Endothelial cell of umbilical vein (primary cell): ENCODE measurements around the gene HDLBP. TPM values are rescaled to one million over a fixed set of nuclear protein-coding genes. Genes with fewer than 3 reads are reported as not detected.

ENCODE experiments used
- BruUV-seq: library from RNA; stranded (reverse); fragments of 400-500 nt; replicated peaks from 2 replicates; lab custom pipeline; 2021; lab: Mats Ljungman, UMichigan
- CTCF ChIA-PET: fragments of 300-600, 350-600 bp; sonication (Branson Sonifier 250); formaldehyde crosslinking; loops from one replicate; lab custom pipeline; 2021; ENCODE audit warnings: antibody characterized with exemption, inconsistent platforms; lab: Charles Lee
- POLR2A ChIA-PET: fragments of 300-600, 350-600 bp; sonication (Branson Sonifier 250); formaldehyde crosslinking; loops from one replicate; lab custom pipeline; 2021; ENCODE audit warnings: antibody characterized with exemption, inconsistent platforms; lab: Charles Lee
- DNase-seq: peaks from one replicate; pipeline ENCODE4 v3.0.0-alpha.2; 2011; ENCODE audit warnings: low read depth, low spot score
- FAIRE-seq: peaks from 2 replicates; lab custom pipeline; 2011; peaks lifted over from hg19 to GRCh38; lab: Jason Lieb, UNC
- H2AFZ ChIP-seq: 2 replicates; pipeline ENCODE4 v1.6.0; 2012; ENCODE audit warnings: low read depth, low read length, control low read depth, inconsistent platforms
- H3K27ac ChIP-seq: 2 replicates; pipeline ENCODE4 v1.5.1; 2011; ENCODE audit warnings: low read depth, mild to moderate bottlenecking, control low read depth, low read length, moderate library complexity; ENCODE audit not compliant: insufficient read depth
- H3K27me3 ChIP-seq, 2 experiments: 2 replicates each; pipeline versions ENCODE4 v1.6.0 to v1.6.1; 2011; ENCODE audit warnings: low read length in 2 of 2, mixed read lengths in 1 of 2; ENCODE audit not compliant: control insufficient read depth in 2 of 2, insufficient read depth in 2 of 2
- H3K36me3 ChIP-seq, 2 experiments: 2 replicates in 1 of 2; 3 replicates in 1 of 2; pipeline ENCODE4 v1.5.1; 2011; ENCODE audit warnings: low read length in 2 of 2, mild to moderate bottlenecking in 1 of 2, moderate library complexity in 1 of 2; ENCODE audit not compliant: control insufficient read depth in 2 of 2, insufficient read depth in 2 of 2; ENCODE audit errors: extremely low read depth in 1 of 2
- H3K4me1 ChIP-seq: 3 replicates; pipeline ENCODE4 v1.5.1; 2011; ENCODE audit warnings: mild to moderate bottlenecking, low read length; ENCODE audit not compliant: control insufficient read depth, insufficient read depth; ENCODE audit errors: extremely low read depth
- H3K4me2 ChIP-seq: 2 replicates; pipeline ENCODE4 v1.6.1; 2011; ENCODE audit warnings: low read length, control low read depth, mixed read lengths; ENCODE audit not compliant: insufficient read depth
- H3K4me3 ChIP-seq, 3 experiments: fragments of 200-600 bp in 1 of 3; sonication (generic), shearing (Covaris generic) in 1 of 3; replicated peaks in 1 of 3; 2 replicates each; pipeline ENCODE4 v1.5.1; 2011 to 2016; ENCODE audit warnings: control low read depth in 3 of 3, low read length in 3 of 3, mild to moderate bottlenecking in 2 of 3, inconsistent platforms in 1 of 3, low read depth in 1 of 3, moderate library complexity in 1 of 3; ENCODE audit not compliant: insufficient read depth in 1 of 3
- H3K79me2 ChIP-seq: 2 replicates; pipeline ENCODE4 v1.6.0; 2012; ENCODE audit warnings: low read length, inconsistent platforms; ENCODE audit not compliant: control insufficient read depth, insufficient read depth
- H3K9ac ChIP-seq: replicated peaks from 2 replicates; pipeline ENCODE3; 2011; ENCODE audit warnings: low read length, control low read depth; ENCODE audit not compliant: insufficient read depth; ENCODE audit errors: extremely low read depth
- H3K9me1 ChIP-seq: replicated peaks from 3 replicates; pipeline ENCODE4 v1.6.0; 2011; ENCODE audit warnings: mild to moderate bottlenecking, low read length; ENCODE audit not compliant: control insufficient read depth, insufficient read depth; ENCODE audit errors: extremely low read depth
- H3K9me3 ChIP-seq: replicated peaks from 2 replicates; pipeline ENCODE4 v1.5.1; 2012; ENCODE audit warnings: low read length, inconsistent platforms; ENCODE audit not compliant: control insufficient read depth, insufficient read depth
- H4K20me1 ChIP-seq: replicated peaks from 2 replicates; pipeline ENCODE3; 2011; ENCODE audit warnings: mild to moderate bottlenecking, low read length; ENCODE audit not compliant: control insufficient read depth, insufficient read depth; ENCODE audit errors: extremely low read depth
- EZH2 ChIP-seq: IDR thresholded peaks from 2 replicates; pipeline ENCODE4 v1.6.1; 2012; ENCODE audit warnings: borderline replicate concordance, low read depth, mild to moderate bottlenecking, moderate library complexity, low read length, inconsistent platforms; ENCODE audit not compliant: severe bottlenecking
- FOS ChIP-seq: IDR thresholded peaks from 2 replicates; pipeline ENCODE4 v1.6.1; 2011; ENCODE audit warnings: mild to moderate bottlenecking, low read length, moderate library complexity, borderline replicate concordance; ENCODE audit not compliant: insufficient read depth
- GATA2 ChIP-seq: IDR thresholded peaks from 2 replicates; pipeline ENCODE4 v1.7.0; 2011; ENCODE audit warnings: low read depth, mild to moderate bottlenecking, moderate library complexity, mixed read lengths, low read length; ENCODE audit not compliant: insufficient read length, insufficient read depth
- JUN ChIP-seq: IDR thresholded peaks from 2 replicates; pipeline ENCODE4 v1.6.1; 2011; ENCODE audit warnings: borderline replicate concordance, low read depth; ENCODE audit not compliant: insufficient read length, insufficient read depth
- MYC ChIP-seq: IDR thresholded peaks from one replicate; pipeline ENCODE4 v1.6.1; 2011; ENCODE audit warnings: mild to moderate bottlenecking, low read depth, low read length
- POLR2A ChIP-seq: IDR thresholded peaks from 2 replicates; pipeline ENCODE4 v1.6.1; 2012; ENCODE audit warnings: low read depth, mild to moderate bottlenecking, control low read depth, low read length
- POLR2AphosphoS5 ChIP-seq: IDR thresholded peaks from 2 replicates; pipeline ENCODE4 v1.6.1; 2012; ENCODE audit warnings: low read depth, mild to moderate bottlenecking, control low read depth, low read length, moderate library complexity; ENCODE audit not compliant: insufficient read depth
- dilution Hi-C: fragments of 300-500 bp; cut with MboI; formaldehyde crosslinking; loops from one replicate; pipeline ENCODE4 v1.15.0; 2019; ENCODE audit warnings: low sequenced_read_pairs; ENCODE audit not compliant: extremely low pct_ligation_motif_present
- intact Hi-C: fragments of 100-400 bp; cut with micrococcal nuclease; formaldehyde crosslinking; loops from one replicate; pipeline ENCODE4 v1.10.0; 2022
- polyA plus RNA-seq, 4 experiments: library from polyadenylated mRNA; depleted of rRNA in 3 of 4; stranded (reverse) in 3 of 4; unstranded in 1 of 4; fragments of >200 nt; gene quantifications; 2 replicates each; pipeline versions ENCODE4 v1.2.1 to v1.2.3, GENCODE V29; 2011 to 2012; ENCODE audit warnings: missing spikeins in 1 of 4
- total RNA-seq: library from RNA; stranded (reverse); gene quantifications from 2 replicates; pipeline ENCODE4 v1.2.3, GENCODE V29; 2021
- TF ChIP-seq, protein P1 (sequence below), 2 donors: IDR thresholded peaks; 1 replicate in 1 of 2; 2 replicates in 1 of 2; pipeline ENCODE4 v1.5.1; 2011; ENCODE audit warnings: low read length in 2 of 2, mild to moderate bottlenecking in 2 of 2, moderate library complexity in 2 of 2, control low read depth in 1 of 2, inconsistent platforms in 1 of 2, low read depth in 1 of 2; ENCODE audit not compliant: insufficient read depth in 1 of 2; ENCODE audit errors: extremely low read depth in 1 of 2
- TF ChIP-seq, protein P2 (sequence below): IDR thresholded peaks from 2 replicates; pipeline ENCODE4 v1.6.1; 2011; ENCODE audit not compliant: insufficient read depth, insufficient read length

The HDLBP gene
- total and polyA plus RNA-seq, 2 donors (not counting 3 experiments of a cell fraction or from before 2014, with no cell fraction given) = 379 to 569 TPM

DNA sequence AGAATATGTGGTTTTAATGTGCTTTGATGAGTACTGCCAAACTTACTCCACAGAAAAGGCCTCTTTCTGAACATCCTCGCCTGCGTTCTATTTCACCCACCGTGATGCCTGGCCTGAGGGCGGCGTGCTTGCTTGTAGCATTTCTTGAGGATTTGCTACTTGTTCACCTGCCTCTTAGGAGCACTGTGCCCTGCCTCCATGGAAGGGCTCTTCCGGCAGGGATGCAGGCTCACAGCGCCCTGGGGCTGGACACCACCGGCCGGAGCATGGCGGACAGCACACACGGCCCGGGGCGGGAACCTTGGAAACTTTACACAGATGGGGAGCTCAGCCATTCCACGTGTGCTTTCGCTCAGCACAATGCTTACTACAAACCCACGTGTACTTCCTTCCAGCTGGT lies 89.9 kb downstream of the HDLBP start:
- H3K4me2 ChIP-seq = no peak overlapping the region
- peaks cover 8 to 39% of the 10 kb centered on the region in 2 experiments for H3K36me3 ChIP-seq
- DNase-seq (no peak), FAIRE-seq (no peak)
- intact Hi-C loops (loop anchor here (2.0 kb wide), 2 partner anchors 147 to 311 kb away; no protein-coding TSS in a partner anchor), dilution Hi-C loops (no loop called here)
- H3K9me3 ChIP-seq = no peaks in the 10 kb centered on the region
- H2AFZ ChIP-seq = no peak overlapping the region
- no peaks in the 10 kb centered on the region for H3K79me2 ChIP-seq
- H3K27me3 ChIP-seq = no peaks in the 10 kb centered on the region
- no peaks in the 10 kb centered on the region for H4K20me1 ChIP-seq
- ChIA-PET POLR2A (no interaction called here), CTCF (interaction anchor here (1.1 kb wide), 1 partner anchor 148 kb away, joined by 3 read pairs; no protein-coding TSS in a partner anchor)
- no TSS peak for BruUV-seq
- H3K27ac ChIP-seq = no peak overlapping the region
- H3K9ac ChIP-seq = no peak overlapping the region
- TF ChIP-seq POLR2A (no peak), MYC (no peak), POLR2AphosphoS5 (no peak), EZH2 (no peak), FOS (no peak), GATA2 (no peak), JUN (no peak)
- TF ChIP-seq, protein P1, sequence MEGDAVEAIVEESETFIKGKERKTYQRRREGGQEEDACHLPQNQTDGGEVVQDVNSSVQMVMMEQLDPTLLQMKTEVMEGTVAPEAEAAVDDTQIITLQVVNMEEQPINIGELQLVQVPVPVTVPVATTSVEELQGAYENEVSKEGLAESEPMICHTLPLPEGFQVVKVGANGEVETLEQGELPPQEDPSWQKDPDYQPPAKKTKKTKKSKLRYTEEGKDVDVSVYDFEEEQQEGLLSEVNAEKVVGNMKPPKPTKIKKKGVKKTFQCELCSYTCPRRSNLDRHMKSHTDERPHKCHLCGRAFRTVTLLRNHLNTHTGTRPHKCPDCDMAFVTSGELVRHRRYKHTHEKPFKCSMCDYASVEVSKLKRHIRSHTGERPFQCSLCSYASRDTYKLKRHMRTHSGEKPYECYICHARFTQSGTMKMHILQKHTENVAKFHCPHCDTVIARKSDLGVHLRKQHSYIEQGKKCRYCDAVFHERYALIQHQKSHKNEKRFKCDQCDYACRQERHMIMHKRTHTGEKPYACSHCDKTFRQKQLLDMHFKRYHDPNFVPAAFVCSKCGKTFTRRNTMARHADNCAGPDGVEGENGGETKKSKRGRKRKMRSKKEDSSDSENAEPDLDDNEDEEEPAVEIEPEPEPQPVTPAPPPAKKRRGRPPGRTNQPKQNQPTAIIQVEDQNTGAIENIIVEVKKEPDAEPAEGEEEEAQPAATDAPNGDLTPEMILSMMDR (IDR thresholded peaks at IDR 0.05; ENCODE audit: extremely low read depth in 1 of 2, insufficient read depth in 1 of 2, low read depth in 1 of 2, low read length in 2 of 2) = no peak
- TF ChIP-seq, protein P2, sequence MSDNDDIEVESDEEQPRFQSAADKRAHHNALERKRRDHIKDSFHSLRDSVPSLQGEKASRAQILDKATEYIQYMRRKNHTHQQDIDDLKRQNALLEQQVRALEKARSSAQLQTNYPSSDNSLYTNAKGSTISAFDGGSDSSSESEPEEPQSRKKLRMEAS = no peak
- H3K9me1 ChIP-seq = no peaks in the 10 kb centered on the region
- H3K4me3 ChIP-seq = no peak overlapping the region
- peaks cover 23% of the 10 kb centered on the region for H3K4me1 ChIP-seq
